ENCODE results near the gene SLC30A9. TPM values are rescaled to one million over a fixed set of nuclear protein-coding genes. Genes with fewer than 3 reads are reported as not detected.

Gene SLC30A9
- total and polyA plus RNA-seq, 2 of the 13 experiments (the other 11 are each of a cell fraction or from before 2014, with no cell fraction given) = 27.5 to 72.8 TPM

DNA sequence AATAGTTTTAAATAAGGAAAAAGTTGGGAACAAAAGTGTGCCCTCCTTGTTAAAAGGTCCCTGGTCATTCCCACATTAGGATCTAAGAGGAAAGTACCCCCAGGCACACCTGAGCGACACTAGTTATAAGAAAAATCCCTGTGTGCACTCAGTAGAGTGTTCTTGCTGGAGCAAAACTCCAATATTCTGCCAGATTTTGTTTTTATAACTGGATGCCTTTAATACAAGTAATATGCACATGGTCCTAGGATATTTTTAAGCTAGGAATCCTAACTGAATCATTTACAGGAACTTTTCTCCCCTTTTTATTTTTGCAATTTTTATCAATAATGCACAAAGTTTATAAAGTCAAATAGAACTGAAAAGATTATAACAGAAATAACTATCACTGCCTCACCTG, 93.5 kb downstream of the SLC30A9 start (continued):
- TF ChIP-seq ISL2 (CRISPR knock-in tag; IDR thresholded peaks at IDR 0.05) = no peak
- TF ChIP-seq, protein P1, sequence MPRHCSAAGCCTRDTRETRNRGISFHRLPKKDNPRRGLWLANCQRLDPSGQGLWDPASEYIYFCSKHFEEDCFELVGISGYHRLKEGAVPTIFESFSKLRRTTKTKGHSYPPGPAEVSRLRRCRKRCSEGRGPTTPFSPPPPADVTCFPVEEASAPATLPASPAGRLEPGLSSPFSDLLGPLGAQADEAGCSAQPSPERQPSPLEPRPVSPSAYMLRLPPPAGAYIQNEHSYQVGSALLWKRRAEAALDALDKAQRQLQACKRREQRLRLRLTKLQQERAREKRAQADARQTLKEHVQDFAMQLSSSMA (CRISPR knock-in tag; IDR thresholded peaks at IDR 0.05) = no peak
- no peak for TF ChIP-seq NR2F2 (IDR thresholded peaks at IDR 0.05; ENCODE audit: borderline replicate concordance, low read depth)

DNA sequence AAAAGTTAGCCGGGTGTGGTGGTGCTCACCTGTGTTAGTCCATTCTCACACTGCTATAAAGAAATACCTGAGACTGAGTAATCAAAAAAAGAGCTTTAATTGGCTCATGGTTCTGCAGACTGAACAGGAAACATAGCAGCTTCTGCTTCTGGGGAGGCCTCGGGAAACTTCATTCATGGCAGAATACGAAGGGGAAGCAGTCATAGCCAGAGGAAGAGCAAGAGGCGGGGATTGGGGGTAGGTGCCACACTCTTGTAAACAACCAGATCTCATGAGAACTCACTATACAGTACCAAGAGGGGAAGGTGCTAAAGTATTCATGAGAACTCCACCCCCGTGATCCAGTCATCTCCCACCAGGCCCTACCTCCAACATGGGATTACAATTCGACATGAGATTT, 98.1 kb downstream of the SLC30A9 start:
- no peak for FAIRE-seq
- Histone ChIP-seq H3K9me3 (ENCODE audit: low read length) (no peaks in the 10 kb centered on the region), H3K4me3 (replicated peaks in 1 of 3; ENCODE audit: insufficient read depth in 1 of 3, low read depth in 2 of 3, low read length in 3 of 3) (no peak overlapping the region), H3K36me3 (replicated peaks in 1 of 2; ENCODE audit: control insufficient read depth in 1 of 2, insufficient read depth in 2 of 2, low read length in 2 of 2) (peaks cover 0 to 4% of the 10 kb centered on the region in 2 experiments; a peak in 1 of 5 replicates), H3K4me1 (ENCODE audit: insufficient read depth, low read length) (no peaks in the 10 kb centered on the region), H3K9ac (ENCODE audit: insufficient read depth, low read depth, low read length) (no peak overlapping the region), H3K4me2 (ENCODE audit: low read depth, low read length) (no peak overlapping the region), H3K27ac (ENCODE audit: extremely low read length, insufficient read depth, low read length) (no peak overlapping the region), H2AFZ (ENCODE audit: low read length) (no peak overlapping the region), H3K79me2 (ENCODE audit: insufficient read depth, low read length) (no peaks in the 10 kb centered on the region), H4K20me1 (ENCODE audit: insufficient read depth, low read length) (no peaks in the 10 kb centered on the region), H3K27me3 (ENCODE audit: control insufficient read depth in 1 of 2, insufficient read depth in 2 of 2, low read length in 2 of 2) (no peaks in the 10 kb centered on the region)
- ChIA-PET CTCF (ENCODE audit: low intra/inter-chr PET ratio, low total read pairs) (no interaction called here), POLR2A (no interaction called here)
- no peak for ATAC-seq
- TF ChIP-seq SIX4 (CRISPR knock-in tag; IDR thresholded peaks at IDR 0.05) = no peak
- TF ChIP-seq, protein P2, sequence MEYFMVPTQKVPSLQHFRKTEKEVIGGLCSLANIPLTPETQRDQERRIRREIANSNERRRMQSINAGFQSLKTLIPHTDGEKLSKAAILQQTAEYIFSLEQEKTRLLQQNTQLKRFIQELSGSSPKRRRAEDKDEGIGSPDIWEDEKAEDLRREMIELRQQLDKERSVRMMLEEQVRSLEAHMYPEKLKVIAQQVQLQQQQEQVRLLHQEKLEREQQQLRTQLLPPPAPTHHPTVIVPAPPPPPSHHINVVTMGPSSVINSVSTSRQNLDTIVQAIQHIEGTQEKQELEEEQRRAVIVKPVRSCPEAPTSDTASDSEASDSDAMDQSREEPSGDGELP (IDR thresholded peaks at IDR 0.05; ENCODE audit: borderline replicate concordance, low read depth) = no peak
- TF ChIP-seq POGZ (CRISPR knock-in tag; IDR thresholded peaks at IDR 0.05) = no peak
- no peak for TF ChIP-seq ZNF615 (CRISPR knock-in tag; IDR thresholded peaks at IDR 0.05; ENCODE audit: borderline replicate concordance)
- TF ChIP-seq ZFAT (CRISPR knock-in tag; conservative IDR thresholded peaks at IDR 0.05) = no peak
- no peak for TF ChIP-seq JUNB (CRISPR knock-in tag; IDR thresholded peaks at IDR 0.05; ENCODE audit: borderline replicate concordance)
- TF ChIP-seq ZNF605 (CRISPR knock-in tag; IDR thresholded peaks at IDR 0.05) = no peak
- TF ChIP-seq EED (CRISPR knock-in tag; IDR thresholded peaks at IDR 0.05) = no peak
- no peak for TF ChIP-seq HNF4G (IDR thresholded peaks at IDR 0.05; ENCODE audit: borderline replicate concordance, low read depth, low read length)
- no peak for TF ChIP-seq HNF4G (CRISPR knock-in tag; IDR thresholded peaks at IDR 0.05; ENCODE audit: borderline replicate concordance, low read depth)
- TF ChIP-seq, protein P3, sequence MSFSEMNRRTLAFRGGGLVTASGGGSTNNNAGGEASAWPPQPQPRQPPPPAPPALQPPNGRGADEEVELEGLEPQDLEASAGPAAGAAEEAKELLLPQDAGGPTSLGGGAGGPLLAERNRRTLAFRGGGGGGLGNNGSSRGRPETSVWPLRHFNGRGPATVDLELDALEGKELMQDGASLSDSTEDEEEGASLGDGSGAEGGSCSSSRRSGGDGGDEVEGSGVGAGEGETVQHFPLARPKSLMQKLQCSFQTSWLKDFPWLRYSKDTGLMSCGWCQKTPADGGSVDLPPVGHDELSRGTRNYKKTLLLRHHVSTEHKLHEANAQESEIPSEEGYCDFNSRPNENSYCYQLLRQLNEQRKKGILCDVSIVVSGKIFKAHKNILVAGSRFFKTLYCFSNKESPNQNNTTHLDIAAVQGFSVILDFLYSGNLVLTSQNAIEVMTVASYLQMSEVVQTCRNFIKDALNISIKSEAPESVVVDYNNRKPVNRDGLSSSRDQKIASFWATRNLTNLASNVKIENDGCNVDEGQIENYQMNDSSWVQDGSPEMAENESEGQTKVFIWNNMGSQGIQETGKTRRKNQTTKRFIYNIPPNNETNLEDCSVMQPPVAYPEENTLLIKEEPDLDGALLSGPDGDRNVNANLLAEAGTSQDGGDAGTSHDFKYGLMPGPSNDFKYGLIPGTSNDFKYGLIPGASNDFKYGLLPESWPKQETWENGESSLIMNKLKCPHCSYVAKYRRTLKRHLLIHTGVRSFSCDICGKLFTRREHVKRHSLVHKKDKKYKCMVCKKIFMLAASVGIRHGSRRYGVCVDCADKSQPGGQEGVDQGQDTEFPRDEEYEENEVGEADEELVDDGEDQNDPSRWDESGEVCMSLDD (CRISPR knock-in tag; IDR thresholded peaks at IDR 0.05; ENCODE audit: borderline replicate concordance) = no peak
- TF ChIP-seq RAD21 (CRISPR knock-in tag; IDR thresholded peaks at IDR 0.05) = no peak
- TF ChIP-seq, protein P4, sequence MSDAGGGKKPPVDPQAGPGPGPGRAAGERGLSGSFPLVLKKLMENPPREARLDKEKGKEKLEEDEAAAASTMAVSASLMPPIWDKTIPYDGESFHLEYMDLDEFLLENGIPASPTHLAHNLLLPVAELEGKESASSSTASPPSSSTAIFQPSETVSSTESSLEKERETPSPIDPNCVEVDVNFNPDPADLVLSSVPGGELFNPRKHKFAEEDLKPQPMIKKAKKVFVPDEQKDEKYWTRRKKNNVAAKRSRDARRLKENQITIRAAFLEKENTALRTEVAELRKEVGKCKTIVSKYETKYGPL (CRISPR knock-in tag; IDR thresholded peaks at IDR 0.05) = no peak
- intact Hi-C loops (cut with micrococcal nuclease; ENCODE audit: unreplicated experiment) (no loop called here), in situ Hi-C loops (cut with HindIII; ENCODE audit: extremely low pct_ligation_motif_present, low pct_unique_long_range_greater_than_20kb) (no loop called here)
- DNase-seq (ENCODE audit: low spot score) = no peak
- no TSS peak for BruUV-seq (replicated peaks)
- 95% methylated on average over 6 of the region's 6 CpGs for whole genome bisulfite sequencing (ENCODE audit: low lambda C conversion rate)

All from HepG2 (cell line).